HCT116 (cell line): ENCODE results near the gene RPS14. TPM values are rescaled to one million over a fixed set of nuclear protein-coding genes. Genes with fewer than 3 reads are reported as not detected.
A peak's percentile ranks its signal among the peaks of the same experiment; 100 is the strongest.

Source experiments
- ATAC-seq: fragments of 200-7000 bp; cut with Tn5 transposase; 2 replicates; pipeline ENCODE4 v1.9.1; 2020; ENCODE audit warnings: mild to moderate bottlenecking, moderate library complexity
- BruUV-seq: library from RNA; stranded (reverse); fragments of 400-500 nt; replicated peaks from 2 replicates; lab custom pipeline; 2021; lab: Mats Ljungman, UMichigan
- CTCF ChIA-PET: fragments of 300-600 bp; sonication (Branson Sonifier 250); formaldehyde crosslinking; loops from one replicate; lab custom pipeline; 2021; ENCODE audit warnings: antibody characterized with exemption; lab: Charles Lee
- POLR2A ChIA-PET: fragments of 300-600, 350-600 bp; sonication (Branson Sonifier 250); formaldehyde crosslinking; loops from one replicate; lab custom pipeline; 2021; ENCODE audit warnings: antibody characterized with exemption; lab: Charles Lee
- RAD21 ChIA-PET, 2 experiments: fragments of 300-600 bp; sonication (Branson Sonifier 250); formaldehyde crosslinking; loops; one replicate each; lab custom pipeline; 2023; ENCODE audit warnings: low total read pairs in 2 of 2; ENCODE audit not compliant: uncharacterized antibody in 2 of 2, unreplicated experiment in 2 of 2, low non-redundant PET in 1 of 2; lab: Charles Lee
- DNase-seq: peaks from one replicate; pipeline ENCODE4 v3.0.0-alpha.2; 2010; ENCODE audit warnings: low read depth, low spot score
- H2AFZ ChIP-seq: fragments of 200-600 bp; shearing (Covaris generic), sonication (generic); 2 replicates; pipeline ENCODE4 v1.6.1; 2017; ENCODE audit warnings: low read depth, mixed run types, mixed read lengths, antibody characterized with exemption, low read length; ENCODE audit not compliant: poor library complexity, severe bottlenecking
- H3K27ac ChIP-seq: 2 replicates; pipeline ENCODE4 v1.5.1; 2012; ENCODE audit warnings: low read depth, low read length
- H3K27me3 ChIP-seq: fragments of 200-600 bp; sonication (generic); 2 replicates; pipeline ENCODE4 v1.6.1; 2016; ENCODE audit warnings: mixed run types, low read length, mixed read lengths; ENCODE audit not compliant: insufficient read depth
- H3K36me3 ChIP-seq, 2 experiments: fragments of 200-500 bp in 1 of 2; fragments of 200-600 bp in 1 of 2; sonication (Bioruptor generic) in 1 of 2; sonication (generic) in 1 of 2; 2 replicates each; pipeline versions ENCODE4 v1.5.1 to v1.6.1; 2014 to 2016; ENCODE audit warnings: low read length in 2 of 2, inconsistent platforms in 1 of 2, mixed read lengths in 1 of 2, mixed run types in 1 of 2; ENCODE audit not compliant: insufficient read depth in 2 of 2, control insufficient read depth in 1 of 2
- H3K4me1 ChIP-seq, 2 experiments: fragments of 200-600 bp in 1 of 2; sonication (generic) in 1 of 2; 2 replicates each; pipeline versions ENCODE4 v1.5.1 to v1.6.1; 2012 to 2017; ENCODE audit warnings: low read length in 2 of 2, inconsistent platforms in 1 of 2, mild to moderate bottlenecking in 1 of 2, mixed read lengths in 1 of 2, mixed run types in 1 of 2, moderate library complexity in 1 of 2; ENCODE audit not compliant: insufficient read depth in 2 of 2, control insufficient read depth in 1 of 2
- H3K4me2 ChIP-seq: fragments of 200-600 bp; sonication (generic); 2 replicates; pipeline ENCODE4 v1.6.1; 2017; ENCODE audit warnings: mixed run types, low read length, mixed read lengths
- H3K4me3 ChIP-seq, 2 experiments: fragments of 200-600 bp in 1 of 2; sonication (generic) in 1 of 2; replicated peaks in 1 of 2; 2 replicates each; pipeline ENCODE4 v1.5.1; 2011 to 2016; ENCODE audit warnings: low read length in 2 of 2, control low read depth in 1 of 2, low read depth in 1 of 2, mild to moderate bottlenecking in 1 of 2, mixed read lengths in 1 of 2, mixed run types in 1 of 2
- H3K79me2 ChIP-seq: fragments of 200-600 bp; sonication (generic); 2 replicates; pipeline ENCODE4 v1.6.1; 2017; ENCODE audit warnings: mild to moderate bottlenecking, mixed run types, low read length, moderate library complexity, mixed read lengths; ENCODE audit not compliant: insufficient read depth
- H3K9ac ChIP-seq: fragments of 200-600 bp; sonication (generic); 2 replicates; pipeline ENCODE4 v1.6.1; 2016; ENCODE audit warnings: low read length, mixed read lengths
- H3K9me2 ChIP-seq: fragments of 200-600 bp; sonication (generic), shearing (Covaris generic); 2 replicates; pipeline ENCODE4 v1.6.1; 2017; ENCODE audit warnings: mixed run types, mild to moderate bottlenecking, moderate library complexity; ENCODE audit not compliant: insufficient read depth
- H3K9me3 ChIP-seq, 2 experiments: fragments of 200-500 bp in 1 of 2; fragments of 200-600 bp in 1 of 2; sonication (Bioruptor generic) in 1 of 2; sonication (generic) in 1 of 2; 2 replicates each; pipeline ENCODE4 v1.6.1; 2014 to 2017; ENCODE audit warnings: low read length in 2 of 2, mixed read lengths in 2 of 2, inconsistent platforms in 1 of 2, low read depth in 1 of 2, mild to moderate bottlenecking in 1 of 2, mixed run types in 1 of 2, moderate library complexity in 1 of 2; ENCODE audit not compliant: control insufficient read depth in 1 of 2, insufficient read depth in 1 of 2
- H4K20me1 ChIP-seq: fragments of 200-600 bp; sonication (generic), shearing (Covaris generic); 2 replicates; pipeline ENCODE4 v1.6.1; 2017; ENCODE audit warnings: mixed run types, mild to moderate bottlenecking, moderate library complexity; ENCODE audit not compliant: insufficient read depth
- ATF3 ChIP-seq: IDR thresholded peaks from 2 replicates; pipeline ENCODE4 v1.6.1; 2012
- CBX3 ChIP-seq: IDR thresholded peaks from 2 replicates; pipeline ENCODE4 v1.6.1; 2012; ENCODE audit warnings: low read depth
- CEBPB ChIP-seq: IDR thresholded peaks from 2 replicates; pipeline ENCODE4 v1.6.1; 2012; ENCODE audit warnings: low read depth
- ELF1 ChIP-seq: IDR thresholded peaks from 2 replicates; pipeline ENCODE4 v1.6.1; 2012; ENCODE audit warnings: low read depth, borderline replicate concordance
- EZH2phosphoT487 ChIP-seq: fragments of 200-600 bp; IDR thresholded peaks from 2 replicates; pipeline ENCODE4 v1.6.1; 2018; ENCODE audit warnings: antibody characterized with exemption, borderline replicate concordance
- FOSL1 ChIP-seq: IDR thresholded peaks from 2 replicates; pipeline ENCODE4 v1.6.1; 2012; ENCODE audit warnings: low read depth
- JUND ChIP-seq: IDR thresholded peaks from 2 replicates; pipeline ENCODE4 v1.6.1; 2012
- POLR2A ChIP-seq: IDR thresholded peaks from 2 replicates; pipeline ENCODE4 v1.7.0; 2011; ENCODE audit warnings: borderline replicate concordance; ENCODE audit not compliant: insufficient read depth, insufficient read length; ENCODE audit errors: extremely low read depth
- POLR2AphosphoS5 ChIP-seq: IDR thresholded peaks from 2 replicates; pipeline ENCODE4 v1.6.1; 2011; ENCODE audit warnings: mild to moderate bottlenecking, low read depth, low read length, moderate library complexity
- RAD21 ChIP-seq: IDR thresholded peaks from 2 replicates; pipeline ENCODE4 v1.6.1; 2012; ENCODE audit warnings: low read depth, mild to moderate bottlenecking
- SIN3A ChIP-seq: IDR thresholded peaks from 2 replicates; pipeline ENCODE4 v1.6.1; 2012; ENCODE audit warnings: low read depth
- SP1 ChIP-seq: IDR thresholded peaks from 2 replicates; pipeline ENCODE4 v1.6.1; 2012; ENCODE audit warnings: low read depth
- SRF ChIP-seq: IDR thresholded peaks from 2 replicates; pipeline ENCODE4 v1.6.1; 2012; ENCODE audit warnings: low read depth
- ZFX ChIP-seq: fragments of 450-650 bp; IDR thresholded peaks from 2 replicates; pipeline ENCODE4 v1.6.1; 2017
- ZNF274 ChIP-seq: fragments of 200-500 bp; sonication (Bioruptor generic); IDR thresholded peaks from 2 replicates; pipeline ENCODE4 v1.6.1; 2014; ENCODE audit warnings: mild to moderate bottlenecking, low read depth, low read length, inconsistent platforms
- intact Hi-C: fragments of 100-400 bp; cut with micrococcal nuclease; formaldehyde crosslinking; loops from 2 replicates; pipeline ENCODE4 v1.10.0; 2022
- total RNA-seq: library from RNA; stranded (reverse); gene quantifications from one replicate; pipeline ENCODE4 v1.2.1, GENCODE V29; 2021; ENCODE audit not compliant: unreplicated experiment
- TF ChIP-seq, protein P1 (sequence below): IDR thresholded peaks from 2 replicates; pipeline ENCODE4 v1.6.1; 2011; ENCODE audit warnings: mild to moderate bottlenecking, low read length, moderate library complexity; ENCODE audit not compliant: insufficient replicate concordance; ENCODE audit errors: extremely low read depth
- TF ChIP-seq, protein P2 (sequence below), 3 experiments: fragments of 200-600 bp in 1 of 3; sonication (generic) in 1 of 3; IDR thresholded peaks in 2 of 3; conservative IDR thresholded peaks in 1 of 3; 2 replicates each; pipeline ENCODE4 v1.5.1; 2012 to 2017; ENCODE audit warnings: low read depth in 2 of 3, low read length in 2 of 3, antibody characterized with exemption in 1 of 3, borderline replicate concordance in 1 of 3, control low read depth in 1 of 3, mild to moderate bottlenecking in 1 of 3, mixed read lengths in 1 of 3, mixed run types in 1 of 3, moderate library complexity in 1 of 3; ENCODE audit not compliant: insufficient read depth in 1 of 3

The RPS14 gene
- total RNA-seq, 1 experiment from 2014 or later = 2,557 TPM

DNA sequence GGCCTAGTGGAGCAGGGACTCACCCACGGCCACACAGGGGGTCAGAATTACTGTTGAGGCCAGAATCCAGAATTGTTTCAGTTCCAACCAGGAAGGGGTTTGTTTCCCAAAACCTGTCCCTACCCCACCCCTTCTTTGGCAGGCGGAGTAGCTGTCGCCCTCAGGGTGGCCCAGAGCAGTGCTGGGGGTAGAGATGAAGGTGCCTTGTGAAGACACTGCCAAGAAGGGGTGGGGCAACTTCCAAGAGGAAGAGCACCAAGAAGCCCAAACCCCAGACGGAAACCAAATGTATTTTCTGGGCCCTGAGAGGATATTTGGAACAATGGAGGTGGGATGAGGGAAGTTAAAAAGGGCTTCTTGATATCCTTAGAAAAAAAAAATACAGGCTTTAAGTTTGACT, 47.0 kb upstream of the RPS14 start:
- intact Hi-C loops = no loop called here
- no peaks in the 10 kb centered on the region for H4K20me1 ChIP-seq
- no peak overlapping the region for H3K4me3 ChIP-seq
- RAD21 ChIA-PET = no interaction called here
- POLR2A ChIA-PET = no interaction called here
- TF ChIP-seq SP1 = no peak
- no peak for TF ChIP-seq POLR2AphosphoS5
- TF ChIP-seq JUND = no peak
- TF ChIP-seq, protein P1, sequence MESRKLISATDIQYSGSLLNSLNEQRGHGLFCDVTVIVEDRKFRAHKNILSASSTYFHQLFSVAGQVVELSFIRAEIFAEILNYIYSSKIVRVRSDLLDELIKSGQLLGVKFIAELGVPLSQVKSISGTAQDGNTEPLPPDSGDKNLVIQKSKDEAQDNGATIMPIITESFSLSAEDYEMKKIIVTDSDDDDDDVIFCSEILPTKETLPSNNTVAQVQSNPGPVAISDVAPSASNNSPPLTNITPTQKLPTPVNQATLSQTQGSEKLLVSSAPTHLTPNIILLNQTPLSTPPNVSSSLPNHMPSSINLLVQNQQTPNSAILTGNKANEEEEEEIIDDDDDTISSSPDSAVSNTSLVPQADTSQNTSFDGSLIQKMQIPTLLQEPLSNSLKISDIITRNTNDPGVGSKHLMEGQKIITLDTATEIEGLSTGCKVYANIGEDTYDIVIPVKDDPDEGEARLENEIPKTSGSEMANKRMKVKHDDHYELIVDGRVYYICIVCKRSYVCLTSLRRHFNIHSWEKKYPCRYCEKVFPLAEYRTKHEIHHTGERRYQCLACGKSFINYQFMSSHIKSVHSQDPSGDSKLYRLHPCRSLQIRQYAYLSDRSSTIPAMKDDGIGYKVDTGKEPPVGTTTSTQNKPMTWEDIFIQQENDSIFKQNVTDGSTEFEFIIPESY = no peak
- TF ChIP-seq SRF = no peak
- no peak for TF ChIP-seq ZFX
- TF ChIP-seq RAD21 = no peak
- TF ChIP-seq EZH2phosphoT487 = no peak
- TF ChIP-seq POLR2A = no peak
- TF ChIP-seq ELF1 = no peak
- TF ChIP-seq CBX3 = no peak
- TF ChIP-seq, protein P2, sequence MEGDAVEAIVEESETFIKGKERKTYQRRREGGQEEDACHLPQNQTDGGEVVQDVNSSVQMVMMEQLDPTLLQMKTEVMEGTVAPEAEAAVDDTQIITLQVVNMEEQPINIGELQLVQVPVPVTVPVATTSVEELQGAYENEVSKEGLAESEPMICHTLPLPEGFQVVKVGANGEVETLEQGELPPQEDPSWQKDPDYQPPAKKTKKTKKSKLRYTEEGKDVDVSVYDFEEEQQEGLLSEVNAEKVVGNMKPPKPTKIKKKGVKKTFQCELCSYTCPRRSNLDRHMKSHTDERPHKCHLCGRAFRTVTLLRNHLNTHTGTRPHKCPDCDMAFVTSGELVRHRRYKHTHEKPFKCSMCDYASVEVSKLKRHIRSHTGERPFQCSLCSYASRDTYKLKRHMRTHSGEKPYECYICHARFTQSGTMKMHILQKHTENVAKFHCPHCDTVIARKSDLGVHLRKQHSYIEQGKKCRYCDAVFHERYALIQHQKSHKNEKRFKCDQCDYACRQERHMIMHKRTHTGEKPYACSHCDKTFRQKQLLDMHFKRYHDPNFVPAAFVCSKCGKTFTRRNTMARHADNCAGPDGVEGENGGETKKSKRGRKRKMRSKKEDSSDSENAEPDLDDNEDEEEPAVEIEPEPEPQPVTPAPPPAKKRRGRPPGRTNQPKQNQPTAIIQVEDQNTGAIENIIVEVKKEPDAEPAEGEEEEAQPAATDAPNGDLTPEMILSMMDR (IDR thresholded peaks at IDR 0.05 in 2 of 3, conservative IDR thresholded peaks at IDR 0.05 in 1 of 3; ENCODE audit: borderline replicate concordance in 1 of 3, insufficient read depth in 1 of 3, low read depth in 2 of 3, low read length in 2 of 3) = no peak
- TF ChIP-seq CEBPB = no peak
- TF ChIP-seq ATF3 = no peak
- TF ChIP-seq ZNF274 = no peak
- no peak for TF ChIP-seq SIN3A
- no peak for TF ChIP-seq FOSL1
- peak overlapping the region; percentile 56 for H3K27ac ChIP-seq
- H3K27me3 ChIP-seq = no peaks in the 10 kb centered on the region
- H3K9ac ChIP-seq = 0 out of 2 replicates have a peak overlapping the region, but pooled peaks have one; percentile 2
- CTCF ChIA-PET = interaction anchor here (1.1 to 1.5 kb wide), 2 partner anchors 10 to 48 kb away, joined by 4 to 9 read pairs; no protein-coding TSS in a partner anchor
- no peaks in the 10 kb centered on the region for H3K9me3 ChIP-seq
- H2AFZ ChIP-seq = no peak overlapping the region
- no TSS peak for BruUV-seq
- no peaks in the 10 kb centered on the region for H3K36me3 ChIP-seq
- H3K79me2 ChIP-seq = peaks cover 57% of the 10 kb centered on the region
- peaks cover 31 to 50% of the 10 kb centered on the region in 2 experiments for H3K4me1 ChIP-seq
- DNase-seq (no peak), ATAC-seq (no peak)
- H3K4me2 ChIP-seq = peak overlapping the region; percentile 65
- no peaks in the 10 kb centered on the region for H3K9me2 ChIP-seq
